NCI-H1930 (cell line): Measurements from ENCODE around the gene TMEM196.

ENCODE experiments used
- DNase-seq, 2 experiments: peaks; one replicate each; lab custom pipeline; 2025; lab: John Stamatoyannopoulos, UW

The TMEM196 gene

DNA sequence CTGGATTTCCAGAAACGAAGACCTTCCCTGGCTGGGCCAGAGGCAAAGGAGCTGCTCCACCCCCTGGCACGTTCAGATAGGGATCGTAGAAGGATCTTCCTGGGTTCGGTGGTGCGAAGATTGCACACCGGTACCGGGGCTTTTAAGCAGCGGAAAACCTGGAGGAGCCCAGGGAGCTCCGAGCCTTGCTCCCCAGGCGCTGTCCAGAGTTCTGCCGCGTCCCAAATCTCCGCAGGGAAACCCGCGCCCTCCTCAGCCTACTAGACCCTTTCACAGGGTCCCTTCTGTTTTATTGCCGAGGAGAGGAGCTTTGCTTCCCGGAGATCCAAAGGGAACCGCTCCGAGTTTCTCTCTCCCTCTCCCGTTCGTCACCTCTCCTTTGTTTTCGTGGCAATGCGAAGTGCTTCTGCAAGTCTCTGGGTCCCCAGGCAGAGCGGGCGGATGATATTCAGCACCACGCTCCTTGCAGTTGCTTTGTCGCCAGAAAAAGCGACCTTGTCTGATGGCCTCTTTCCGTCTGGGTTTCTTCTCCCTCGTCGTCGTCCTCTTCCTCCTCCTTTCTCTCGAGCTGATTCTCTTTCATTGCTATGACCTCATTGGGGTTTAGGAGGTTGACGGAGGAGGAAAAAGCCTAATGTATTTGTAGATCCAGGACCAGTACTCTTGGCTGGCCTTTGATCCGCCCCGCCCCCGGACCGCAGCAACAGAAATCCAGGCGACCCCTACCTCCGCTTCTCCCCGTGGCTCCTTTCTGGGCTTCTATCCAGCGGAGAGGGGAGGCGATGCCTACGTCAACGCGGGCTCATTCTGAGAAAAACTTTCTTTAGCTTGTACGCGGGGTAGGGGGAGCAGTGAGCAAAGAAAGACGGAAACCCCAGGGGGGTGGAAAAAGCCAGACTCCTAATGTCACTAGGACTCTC, at the start of gene TMEM196:
Gene TMEM196, minus strand, starts transcription at position 777 of the 920 bp plus-strand sequence. CDS start 921 bp downstream, outside the sequence.
- DNase-seq = peak in 1 of 2 experiments; percentile 8

DNA sequence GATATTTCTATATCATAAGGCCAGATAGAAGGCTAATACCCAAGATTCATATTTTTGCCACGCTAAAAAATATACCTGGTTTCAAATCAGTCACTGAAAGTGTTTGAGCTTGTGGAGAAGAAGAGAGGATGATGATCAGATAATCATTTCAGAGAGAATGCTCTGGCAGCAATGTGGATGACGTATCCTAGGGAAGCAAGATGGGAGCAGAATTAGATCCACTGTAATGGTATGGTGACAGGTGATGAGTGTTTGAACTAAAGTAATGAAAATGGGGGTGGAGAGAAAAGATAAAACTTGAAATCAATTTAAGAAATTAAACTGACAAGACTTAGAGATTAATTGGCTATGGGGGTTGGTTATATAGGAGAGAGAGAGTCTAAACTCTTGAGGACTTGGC, 42.7 kb upstream of the TMEM196 start:
- no peak for DNase-seq

DNA sequence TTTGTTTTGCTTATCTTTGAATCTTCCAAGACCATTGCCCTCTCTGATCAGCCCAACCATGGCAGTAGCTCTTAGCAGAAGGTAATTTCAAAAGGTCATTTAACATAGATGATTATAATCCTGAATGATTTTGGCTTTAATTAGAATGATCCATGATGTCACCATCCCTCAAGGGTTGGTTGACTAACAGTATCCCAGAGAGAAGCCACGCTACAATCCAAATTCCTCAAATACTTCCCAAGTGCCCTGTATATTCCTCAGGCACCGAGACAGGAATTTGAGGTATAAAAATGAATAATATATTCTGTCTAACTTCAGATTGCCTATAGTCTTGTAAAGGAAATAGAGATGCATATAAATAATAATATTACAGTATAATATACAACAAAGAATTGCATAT, 42.1 kb upstream of the TMEM196 start:
- DNase-seq = no peak

DNA sequence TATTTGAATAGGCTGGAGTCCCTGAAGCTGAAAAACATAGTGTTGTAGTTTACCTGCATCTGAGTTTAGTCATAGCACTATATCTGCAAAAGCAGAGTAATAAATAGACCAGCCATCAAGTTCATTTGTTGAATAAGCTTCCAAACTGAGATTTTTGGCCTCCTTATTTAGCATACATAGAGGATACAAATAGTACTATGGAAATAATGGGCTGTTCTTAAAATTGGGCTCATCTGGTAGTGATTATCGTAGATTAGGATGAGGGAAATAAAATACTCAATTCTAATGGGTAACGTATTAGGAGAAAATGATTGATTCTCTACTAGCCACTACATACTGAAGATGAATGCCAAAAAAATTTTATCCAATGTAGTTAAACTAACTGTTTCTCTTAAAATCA, 41.4 kb upstream of the TMEM196 start:
- no peak for DNase-seq

DNA sequence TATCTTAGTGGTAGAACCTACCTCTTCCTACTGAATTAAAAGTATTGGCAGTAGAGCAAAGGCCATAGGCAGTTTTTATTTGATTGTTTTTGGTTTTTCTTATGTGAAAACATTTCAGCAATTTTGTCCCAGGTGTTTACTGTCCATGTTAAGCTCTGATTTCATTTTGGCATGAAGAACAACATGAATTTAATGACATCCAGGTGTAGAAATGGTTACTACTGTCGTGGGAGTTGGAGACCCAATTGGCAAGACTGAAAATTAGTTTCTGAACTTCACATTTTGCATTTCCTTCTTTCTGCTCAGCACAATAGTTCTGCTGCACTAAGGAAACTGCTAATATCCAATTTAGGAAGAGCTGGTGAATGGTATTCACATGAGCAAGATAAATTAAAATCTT, 38.0 kb upstream of the TMEM196 start:
- no peak for DNase-seq

DNA sequence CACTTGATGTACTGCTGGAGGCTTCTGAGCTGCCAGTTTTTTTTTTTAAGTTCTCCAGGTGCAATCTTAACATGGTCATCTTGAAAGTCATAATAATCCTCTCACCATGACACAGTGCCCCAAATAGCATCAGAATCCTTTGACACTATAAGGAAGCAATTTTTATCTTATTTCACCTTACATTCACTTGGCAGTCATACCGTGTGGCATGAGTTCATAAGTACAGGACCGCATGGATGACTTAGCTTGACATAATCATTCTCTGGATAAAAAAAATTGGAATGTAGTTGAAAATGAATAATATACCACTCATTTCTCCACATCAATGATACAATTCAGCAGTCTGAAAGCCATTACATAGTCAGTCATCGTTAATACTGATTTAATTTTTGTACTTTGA, 25.6 kb upstream of the TMEM196 start:
- no peak for DNase-seq

DNA sequence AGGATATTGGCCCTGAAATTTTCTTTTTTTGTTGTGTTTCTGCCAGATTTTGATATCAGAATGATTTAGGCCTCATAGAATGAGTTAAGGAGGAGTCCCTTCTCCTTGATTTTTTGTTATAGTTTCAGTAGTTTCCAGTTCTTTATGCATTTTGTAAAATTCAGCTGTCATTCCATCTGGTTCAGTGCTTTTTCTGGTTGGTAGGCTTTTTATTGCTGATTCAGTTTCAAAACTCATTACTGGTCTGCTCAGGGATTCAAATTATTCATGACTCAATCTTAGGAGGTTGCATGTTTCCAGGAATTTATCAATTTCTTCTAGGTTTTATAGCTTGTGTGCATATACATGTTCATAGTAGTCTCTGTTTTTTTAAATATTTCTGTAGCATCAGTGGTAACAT, 10.1 kb upstream of the TMEM196 start:
- no peak for DNase-seq

DNA sequence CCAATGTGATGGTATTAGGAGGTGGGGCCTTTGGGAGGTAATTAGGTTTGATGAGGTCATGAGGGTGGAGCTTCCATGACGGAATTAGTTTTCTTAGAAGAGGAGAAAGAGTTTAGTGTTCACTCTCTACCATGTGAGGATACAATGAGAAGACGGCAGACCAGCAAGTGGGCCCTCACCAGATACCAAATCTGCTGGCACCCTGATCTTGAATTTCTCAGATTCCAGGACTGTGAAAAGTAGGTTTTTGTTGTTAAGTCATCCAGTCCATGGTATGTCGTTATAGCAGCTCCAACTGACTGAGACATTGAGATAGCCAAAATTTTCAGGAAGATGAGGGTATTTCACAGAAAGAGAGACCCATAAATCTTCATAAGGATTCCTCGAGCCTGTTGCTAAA, 3.6 kb upstream of the TMEM196 start:
- no peak for DNase-seq

DNA sequence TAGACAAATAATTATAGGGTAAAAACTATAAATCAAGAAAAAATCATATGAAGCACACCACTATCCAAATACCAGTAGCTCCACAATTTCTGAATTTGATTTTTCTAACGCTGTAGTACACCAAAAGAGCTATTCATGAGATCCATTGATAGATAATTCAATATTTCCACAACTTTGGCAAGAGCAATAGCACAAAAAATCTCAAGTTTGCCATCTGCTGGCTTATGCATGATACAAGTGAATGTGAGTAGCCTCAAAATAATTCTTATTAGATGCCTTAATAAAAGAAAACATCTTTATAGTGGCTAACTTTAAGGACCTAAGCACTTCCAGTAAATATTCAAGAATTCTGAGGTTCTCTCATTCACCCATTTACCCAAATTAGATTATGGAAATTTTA, 2.2 kb upstream of the TMEM196 start:
- DNase-seq = no peak

DNA sequence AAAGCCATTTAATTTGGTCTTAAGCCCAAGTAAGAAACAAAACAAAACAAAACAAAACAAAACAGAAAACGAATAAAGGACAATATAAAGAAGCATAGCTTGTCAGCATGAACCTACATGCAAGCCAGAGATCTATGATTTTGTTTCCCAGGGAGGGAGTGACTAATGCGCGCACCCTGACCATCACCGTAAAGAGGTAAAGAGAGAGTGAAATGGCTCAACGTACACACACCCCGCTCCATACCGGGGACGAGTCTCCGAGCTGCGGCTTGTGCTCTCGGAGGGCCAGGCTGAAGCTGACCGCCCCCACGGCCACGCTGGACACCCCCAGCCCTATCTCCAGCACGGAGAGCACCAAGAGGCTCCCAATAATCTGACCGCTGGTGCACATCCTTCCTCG, 1.1 kb downstream of the TMEM196 start:
- no peak for DNase-seq

DNA sequence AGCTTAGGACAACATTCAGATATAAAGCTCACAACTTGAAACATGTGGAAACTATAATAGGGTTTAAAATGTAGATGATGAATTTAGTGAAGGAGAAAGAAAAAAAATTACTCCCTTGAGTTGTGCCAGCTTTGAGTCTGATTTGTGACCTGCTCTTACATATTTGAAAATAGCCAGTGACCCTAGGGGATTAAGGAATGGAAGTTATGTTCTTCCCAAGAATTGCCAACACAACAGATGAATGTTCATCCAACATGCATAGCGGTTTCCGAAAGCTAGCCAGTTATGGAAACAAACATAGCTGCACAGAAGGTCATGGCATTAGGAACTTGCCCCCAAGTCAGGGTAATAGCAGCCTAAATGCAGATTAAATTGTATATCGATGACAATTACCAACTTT, 10.8 kb downstream of the TMEM196 start:
- DNase-seq = no peak

DNA sequence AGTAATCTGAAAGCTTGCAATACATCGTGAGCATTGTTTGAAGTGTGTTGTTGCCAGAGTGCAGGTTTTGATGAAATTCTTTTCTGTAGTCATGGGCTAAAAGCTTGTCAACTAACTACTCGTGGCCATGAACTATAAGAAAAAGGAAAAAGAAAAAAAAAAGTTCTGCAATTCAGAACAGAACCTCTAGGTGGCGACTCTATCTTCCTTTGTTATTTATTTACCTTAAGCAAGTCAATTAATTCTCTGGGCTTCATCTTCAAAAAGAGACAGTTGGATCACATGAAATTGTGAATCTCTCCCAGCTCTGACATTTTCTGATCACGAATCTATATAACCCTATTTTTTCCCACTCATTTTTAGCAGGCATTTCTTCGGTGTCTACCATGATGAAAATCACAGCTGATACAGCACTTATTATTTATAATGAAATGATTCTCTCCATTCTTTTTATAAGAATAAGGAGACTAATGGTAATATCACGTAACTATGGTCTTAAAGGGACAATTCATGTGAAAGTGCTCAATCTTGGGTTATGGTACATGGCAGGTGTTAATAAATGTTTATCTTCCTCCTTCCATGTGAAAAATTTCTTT, 18.8 kb downstream of the TMEM196 start:
- DNase-seq = no peak

DNA sequence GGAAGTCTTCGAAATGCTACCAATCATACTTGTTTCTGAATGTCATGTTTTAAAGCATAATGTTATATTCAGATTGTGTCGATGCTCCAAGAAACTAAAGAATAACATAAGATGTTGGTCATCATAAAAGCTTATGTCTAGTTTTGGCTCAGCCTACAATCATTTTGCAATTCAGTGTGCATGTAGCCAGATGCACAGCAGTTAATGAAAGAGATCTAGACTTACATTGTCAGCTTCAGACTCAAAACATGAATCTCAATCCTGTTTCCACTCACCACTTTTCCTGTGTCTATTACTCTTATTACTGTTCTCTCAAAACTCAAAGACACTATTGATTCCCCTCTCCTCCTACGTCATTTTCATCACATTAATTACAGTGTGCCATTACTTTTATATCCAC, 21.4 kb downstream of the TMEM196 start:
- no peak for DNase-seq

DNA sequence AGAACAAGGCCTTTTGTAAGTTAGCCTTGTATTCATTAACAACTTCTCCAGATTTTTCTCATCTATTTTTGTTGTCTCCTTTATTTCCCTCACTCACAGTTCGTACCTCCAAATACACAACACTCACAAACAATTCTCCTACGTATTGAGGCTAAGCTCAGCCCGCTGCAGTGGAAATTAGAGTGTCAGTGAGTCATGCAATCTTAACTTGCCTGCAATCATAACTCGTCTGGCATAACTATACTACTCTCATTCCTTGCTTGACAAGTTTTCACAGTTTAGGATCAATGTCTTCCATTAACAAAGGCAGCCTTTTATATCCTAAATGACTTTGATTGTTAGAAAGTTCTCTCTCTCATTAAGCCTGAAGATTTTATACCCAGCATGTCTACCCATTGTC, 23.8 kb downstream of the TMEM196 start:
- DNase-seq = no peak

DNA sequence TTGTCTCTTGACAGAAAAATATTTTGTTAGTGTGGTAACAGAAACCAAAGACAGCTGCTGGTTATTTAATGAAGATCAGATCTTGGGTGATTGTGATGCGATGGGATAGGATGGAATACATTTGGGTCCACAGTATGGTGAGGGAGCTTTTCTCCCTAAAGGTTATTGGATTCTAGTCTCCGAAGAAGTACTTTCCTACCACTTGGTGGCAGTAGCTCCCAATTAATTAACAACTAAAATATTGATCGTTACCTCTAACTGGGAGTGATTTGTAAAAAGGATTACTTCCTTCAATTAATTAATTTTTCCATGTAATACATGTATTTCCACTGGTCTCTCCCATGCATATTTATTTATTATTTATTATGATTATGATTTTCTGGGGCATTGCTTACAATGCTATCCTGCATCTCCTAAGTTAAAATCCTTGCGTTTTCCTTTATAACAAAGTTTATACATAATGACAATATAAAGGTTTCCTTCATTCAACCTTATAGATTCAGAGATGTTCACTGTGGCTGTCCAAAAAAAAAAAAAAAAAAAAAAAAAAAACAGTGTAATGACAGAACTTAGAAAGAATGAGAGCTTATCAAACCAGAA, 25.6 kb downstream of the TMEM196 start:
- peak; percentile 16 to 35 for DNase-seq

DNA sequence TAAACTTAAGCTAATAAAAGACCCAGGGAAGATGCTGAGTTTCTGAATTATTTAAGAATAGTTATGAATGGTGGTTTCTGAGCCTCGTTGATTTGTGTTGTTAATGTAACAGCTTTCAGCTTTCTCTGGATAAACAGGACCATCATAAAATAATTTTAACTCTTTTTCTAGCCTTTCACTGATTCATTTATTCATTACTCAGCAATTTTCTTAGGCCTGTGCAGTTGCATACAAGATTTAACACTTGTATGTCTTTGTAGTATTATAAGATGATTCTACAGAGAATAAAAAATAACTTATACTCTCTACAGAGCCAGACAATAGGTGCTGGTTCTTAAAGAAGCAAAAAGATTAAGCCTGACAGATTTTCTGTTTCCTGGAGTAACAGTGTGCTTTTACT, 29.3 kb downstream of the TMEM196 start:
- no peak for DNase-seq

DNA sequence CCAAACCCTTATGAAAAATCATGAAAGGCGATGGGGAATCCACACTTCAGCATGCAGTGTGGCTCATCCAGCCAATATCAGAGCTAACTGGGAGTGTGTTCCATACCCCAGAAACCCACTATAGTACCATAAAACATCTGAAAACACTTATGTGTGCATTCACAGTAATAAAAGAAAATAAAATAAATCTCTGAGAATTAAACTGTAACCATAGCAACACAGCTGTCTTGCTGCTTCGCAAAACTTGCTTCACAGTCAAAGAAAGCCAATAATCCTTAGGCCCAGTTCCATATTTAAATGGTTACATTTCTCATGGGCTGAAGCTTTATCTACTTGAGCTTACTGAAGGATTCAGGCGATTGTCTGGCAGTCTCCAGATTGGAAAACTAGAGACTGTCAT, 44.7 kb downstream of the TMEM196 start:
- no peak for DNase-seq

DNA sequence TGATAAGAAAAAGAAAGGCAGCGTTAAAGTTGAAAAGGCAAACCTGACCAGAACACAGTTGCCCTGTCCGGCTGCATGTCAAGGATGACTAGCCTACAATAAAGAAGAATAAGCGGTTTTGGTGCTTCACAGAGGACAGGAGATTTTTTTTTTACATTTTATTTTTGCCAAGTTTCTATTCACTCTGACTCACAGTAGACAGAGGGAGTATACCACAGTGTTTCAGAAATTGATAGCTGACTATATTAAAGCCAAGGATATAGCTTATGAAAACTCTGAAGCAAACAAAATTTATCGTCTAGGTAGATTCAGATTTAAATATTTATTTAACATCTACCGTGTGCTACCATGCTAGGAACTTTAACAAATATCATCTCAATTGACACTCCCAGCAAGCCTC, 47.6 kb downstream of the TMEM196 start:
- DNase-seq = no peak

DNA sequence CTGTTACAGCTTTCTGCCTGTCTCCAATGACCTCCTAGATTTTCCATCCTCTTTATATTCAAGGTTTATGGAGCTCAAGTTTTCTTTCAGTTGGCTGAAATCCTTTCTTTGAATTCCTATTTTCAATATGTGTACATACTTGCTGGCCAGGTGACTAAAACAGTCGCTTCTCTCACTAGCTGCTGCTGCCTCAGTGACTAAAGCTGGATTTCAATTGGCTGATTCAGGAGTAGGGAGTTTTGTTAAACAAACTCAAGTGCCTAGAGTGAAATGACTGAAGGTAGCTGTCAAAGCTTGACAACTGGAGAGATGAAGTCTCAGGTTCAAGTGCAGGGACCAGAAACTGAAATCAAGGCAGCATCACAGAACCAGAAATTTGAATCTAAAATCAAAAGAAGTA, 57.9 kb downstream of the TMEM196 start:
- no peak for DNase-seq

DNA sequence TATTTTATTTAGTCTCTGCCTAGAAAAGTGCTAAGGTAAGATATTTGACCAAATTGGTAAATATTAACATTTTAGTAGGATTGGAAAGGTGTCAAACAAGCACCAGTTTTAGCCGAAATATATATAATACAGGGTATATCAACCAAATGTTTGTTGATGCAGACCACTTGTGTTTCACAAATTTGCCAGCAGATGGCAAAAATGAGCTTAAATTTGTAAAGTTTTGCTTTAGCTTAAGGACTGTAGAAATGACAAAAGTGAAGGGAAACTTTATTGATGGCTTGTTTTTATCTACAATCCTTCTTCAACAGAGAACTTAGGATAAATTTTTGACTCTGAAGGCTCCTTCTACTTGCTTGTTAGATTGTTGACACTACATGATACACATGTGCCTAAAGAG, 59.7 kb downstream of the TMEM196 start:
- DNase-seq = peak in 1 of 2 experiments; percentile 7

DNA sequence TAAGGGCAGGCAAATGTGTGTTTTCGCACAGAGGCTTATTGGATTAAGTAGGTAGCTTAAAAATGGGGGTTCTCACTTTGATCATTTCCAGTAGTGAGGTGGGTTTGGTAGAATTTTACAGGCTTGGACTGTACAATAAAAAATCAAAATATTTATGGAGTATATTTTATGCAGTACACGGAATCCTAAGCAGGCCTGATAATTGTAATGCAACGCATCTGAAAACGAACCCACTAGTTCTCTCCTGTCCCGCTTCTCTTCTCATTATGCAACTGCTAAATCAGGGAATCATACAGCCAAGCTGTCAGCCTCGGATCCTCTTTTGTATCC, 64.2 kb downstream of the TMEM196 start:
- no peak for DNase-seq

DNA sequence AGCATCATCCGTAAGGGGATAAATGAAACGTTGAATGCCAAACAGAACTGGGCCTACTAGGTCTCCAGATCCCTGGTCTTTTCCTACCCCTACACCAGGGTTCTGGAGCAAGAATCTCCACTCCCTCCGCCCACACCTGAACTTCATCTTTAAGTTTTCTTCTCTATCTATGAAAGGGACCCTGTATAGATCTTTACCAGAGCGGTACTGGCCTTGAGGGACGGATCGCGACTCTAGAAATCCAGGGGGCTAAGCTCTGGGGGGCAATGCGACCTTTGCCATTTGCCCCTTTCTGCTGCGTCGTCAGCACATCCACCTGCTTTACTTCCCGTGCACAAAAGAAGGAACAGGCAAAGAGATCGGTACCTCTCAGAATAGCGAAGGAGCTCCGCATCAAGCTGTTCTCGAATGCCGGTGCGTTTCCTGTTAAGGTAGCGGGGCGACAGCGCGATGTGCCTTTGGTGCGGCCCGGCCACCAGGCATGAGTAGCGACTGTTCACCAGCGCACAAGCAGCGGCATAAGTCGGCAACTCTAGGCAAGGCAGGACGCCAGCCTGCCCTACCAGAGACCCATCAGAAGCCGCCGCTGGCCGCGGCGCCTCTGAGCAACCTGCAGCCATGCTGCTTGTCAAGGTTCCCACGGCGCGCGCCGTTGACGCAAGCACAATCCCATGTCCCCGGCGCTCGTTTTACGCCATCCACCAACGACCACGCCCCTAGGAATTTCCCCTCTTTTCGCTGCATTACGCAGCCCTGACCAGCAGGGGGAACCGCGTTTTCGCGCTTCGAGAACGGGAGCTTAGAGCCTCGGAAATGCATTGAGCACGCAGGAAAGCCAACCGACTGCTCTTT, 64.8 kb downstream of the TMEM196 start, which contains the start of gene POLR1F:
Gene POLR1F, minus strand, starts transcription at position 641 of the 852 bp plus-strand sequence. Its CDS starts 21 bp downstream, at position 620.
- peak; percentile 90 to 95 for DNase-seq
